ENCODE data around the gene TNNC2.

GRCh38 chr20:45873409-45874103 lies 46.4 kb upstream of the TNNC2 start:
- TF ChIP-seq, protein P1, sequence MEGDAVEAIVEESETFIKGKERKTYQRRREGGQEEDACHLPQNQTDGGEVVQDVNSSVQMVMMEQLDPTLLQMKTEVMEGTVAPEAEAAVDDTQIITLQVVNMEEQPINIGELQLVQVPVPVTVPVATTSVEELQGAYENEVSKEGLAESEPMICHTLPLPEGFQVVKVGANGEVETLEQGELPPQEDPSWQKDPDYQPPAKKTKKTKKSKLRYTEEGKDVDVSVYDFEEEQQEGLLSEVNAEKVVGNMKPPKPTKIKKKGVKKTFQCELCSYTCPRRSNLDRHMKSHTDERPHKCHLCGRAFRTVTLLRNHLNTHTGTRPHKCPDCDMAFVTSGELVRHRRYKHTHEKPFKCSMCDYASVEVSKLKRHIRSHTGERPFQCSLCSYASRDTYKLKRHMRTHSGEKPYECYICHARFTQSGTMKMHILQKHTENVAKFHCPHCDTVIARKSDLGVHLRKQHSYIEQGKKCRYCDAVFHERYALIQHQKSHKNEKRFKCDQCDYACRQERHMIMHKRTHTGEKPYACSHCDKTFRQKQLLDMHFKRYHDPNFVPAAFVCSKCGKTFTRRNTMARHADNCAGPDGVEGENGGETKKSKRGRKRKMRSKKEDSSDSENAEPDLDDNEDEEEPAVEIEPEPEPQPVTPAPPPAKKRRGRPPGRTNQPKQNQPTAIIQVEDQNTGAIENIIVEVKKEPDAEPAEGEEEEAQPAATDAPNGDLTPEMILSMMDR (IDR thresholded peaks at IDR 0.05) = no peak
- TF ChIP-seq POLR2A (IDR thresholded peaks at IDR 0.05) = no peak

Measured in lower leg skin (tissue), 3 donors.